NOMO-1 treated with dmso at 0.1 percent for 144 hours (cell line): ENCODE measurements around the gene RAD51AP2.
"Not testable (repeated sequence)": the region's sequence is repeated elsewhere in the genome, so short reads cannot be mapped to it uniquely, and the experiment has no call there.

Experiments used
- DNase-seq: peaks from one replicate; lab custom pipeline; 2025; ENCODE audit not compliant: unreplicated experiment; lab: John Stamatoyannopoulos, UW

Gene RAD51AP2

GRCh38 chr2:17538022-17538843, 20.0 kb upstream of the RAD51AP2 start:
- no peak for DNase-seq

- DNase-seq = no peak
These were observed 18.2 kb upstream of the RAD51AP2 start for GRCh38 chr2:17536416-17536815.

- no peak for DNase-seq
These were observed 15.3 kb upstream of the RAD51AP2 start for GRCh38 chr2:17533546-17533945.

GRCh38 chr2:17529771-17530170, 11.5 kb upstream of the RAD51AP2 start:
- DNase-seq = no peak

GRCh38 chr2:17522303-17522702, 4.1 kb upstream of the RAD51AP2 start:
- no peak for DNase-seq

GRCh38 chr2:17521621-17522020, 3.4 kb upstream of the RAD51AP2 start:
- no peak for DNase-seq

GRCh38 chr2:17520761-17521160, 2.5 kb upstream of the RAD51AP2 start:
- no peak for DNase-seq

- DNase-seq = no peak
These were observed 1.2 kb upstream of the RAD51AP2 start for GRCh38 chr2:17519486-17519885.

- DNase-seq = no peak
These were observed 594 bp downstream of the RAD51AP2 start for GRCh38 chr2:17517481-17518211.

GRCh38 chr2:17515652-17516051, 2.6 kb downstream of the RAD51AP2 start:
- DNase-seq = no peak

GRCh38 chr2:17506736-17507616, 11.3 kb downstream of the RAD51AP2 start:
- DNase-seq = no peak

GRCh38 chr2:17497718-17498117, 20.5 kb downstream of the RAD51AP2 start:
- DNase-seq = no peak

- no peak for DNase-seq
These were observed 22.6 kb downstream of the RAD51AP2 start for GRCh38 chr2:17495590-17495989.

- not testable (repeated sequence) for DNase-seq
These were observed 28.1 kb downstream of the RAD51AP2 start for GRCh38 chr2:17490165-17490564.

GRCh38 chr2:17488610-17489009, 29.6 kb downstream of the RAD51AP2 start:
- DNase-seq = not testable (repeated sequence)

GRCh38 chr2:17483496-17483895, 34.7 kb downstream of the RAD51AP2 start:
- no peak for DNase-seq

GRCh38 chr2:17482651-17483050, 35.6 kb downstream of the RAD51AP2 start:
- DNase-seq = no peak

- DNase-seq = no peak
These were observed 38.4 kb downstream of the RAD51AP2 start for GRCh38 chr2:17479875-17480274.

GRCh38 chr2:17476830-17477229, 41.4 kb downstream of the RAD51AP2 start:
- no peak for DNase-seq

- DNase-seq = no peak
These were observed 42.2 kb downstream of the RAD51AP2 start for GRCh38 chr2:17476064-17476463.

- no peak for DNase-seq
These were observed 43.0 kb downstream of the RAD51AP2 start for GRCh38 chr2:17475286-17475685.
